H54 (cell line): ENCODE results near the gene GSG1L.

Source experiments
- DNase-seq: peaks from one replicate; pipeline ENCODE4 v3.0.0; 2011; ENCODE audit warnings: low spot score, mixed read lengths; ENCODE audit not compliant: insufficient read length
- FAIRE-seq: peaks from 3 replicates; lab custom pipeline; 2011; peaks lifted over from hg19 to GRCh38; lab: Jason Lieb, UNC
- POLR2A ChIP-seq: IDR thresholded peaks from 2 replicates; pipeline ENCODE4 v1.6.1; 2011; ENCODE audit warnings: low read depth, mild to moderate bottlenecking, low read length

The GSG1L gene

DNA sequence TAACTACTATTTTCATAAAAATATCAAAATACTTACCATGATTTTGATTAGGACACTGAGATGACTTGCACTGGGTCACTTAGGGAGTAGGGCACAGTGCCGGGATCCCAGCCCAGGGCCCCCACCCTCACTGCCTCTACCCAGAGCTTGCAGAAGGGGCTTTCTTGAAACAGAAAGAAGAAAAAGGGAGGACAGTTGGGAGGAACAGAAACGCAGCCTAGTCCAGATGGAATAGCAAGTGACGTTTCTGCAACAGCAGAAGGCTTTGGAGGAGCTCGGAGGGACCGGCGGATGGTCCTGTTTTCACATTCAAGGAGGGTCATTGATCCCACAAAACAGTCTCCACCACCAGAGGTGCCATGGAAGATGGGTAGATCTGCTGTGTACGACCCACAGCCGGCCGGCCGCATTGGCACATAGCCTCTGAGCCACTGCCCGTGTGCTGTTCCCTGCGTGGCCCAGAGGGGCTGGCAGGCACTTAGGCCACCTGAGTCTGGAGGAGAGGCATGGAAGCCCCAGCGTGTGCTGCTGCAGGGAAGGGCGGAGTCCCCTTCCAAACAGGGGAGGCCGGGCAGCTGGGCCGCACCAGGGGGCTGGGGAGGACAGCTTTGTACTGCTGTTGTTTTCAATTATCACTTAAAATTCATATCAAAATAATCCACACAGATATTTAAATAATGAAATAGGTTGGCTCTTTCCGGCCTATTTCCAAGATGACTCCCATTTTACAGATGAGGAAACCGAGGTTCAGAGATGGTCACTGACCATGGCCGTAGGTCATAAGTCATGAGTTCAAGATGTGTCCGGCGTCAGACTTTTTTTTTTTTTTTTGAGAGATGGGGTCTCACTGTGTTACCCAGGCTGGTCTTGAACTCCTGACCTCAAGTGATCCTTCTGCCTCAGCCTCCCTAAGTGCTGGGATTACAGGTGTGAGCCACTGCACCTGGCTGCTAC, 22.9 kb upstream of the GSG1L start:
- DNase-seq (no peak), FAIRE-seq (no peak)
- TF ChIP-seq POLR2A: no peak

DNA sequence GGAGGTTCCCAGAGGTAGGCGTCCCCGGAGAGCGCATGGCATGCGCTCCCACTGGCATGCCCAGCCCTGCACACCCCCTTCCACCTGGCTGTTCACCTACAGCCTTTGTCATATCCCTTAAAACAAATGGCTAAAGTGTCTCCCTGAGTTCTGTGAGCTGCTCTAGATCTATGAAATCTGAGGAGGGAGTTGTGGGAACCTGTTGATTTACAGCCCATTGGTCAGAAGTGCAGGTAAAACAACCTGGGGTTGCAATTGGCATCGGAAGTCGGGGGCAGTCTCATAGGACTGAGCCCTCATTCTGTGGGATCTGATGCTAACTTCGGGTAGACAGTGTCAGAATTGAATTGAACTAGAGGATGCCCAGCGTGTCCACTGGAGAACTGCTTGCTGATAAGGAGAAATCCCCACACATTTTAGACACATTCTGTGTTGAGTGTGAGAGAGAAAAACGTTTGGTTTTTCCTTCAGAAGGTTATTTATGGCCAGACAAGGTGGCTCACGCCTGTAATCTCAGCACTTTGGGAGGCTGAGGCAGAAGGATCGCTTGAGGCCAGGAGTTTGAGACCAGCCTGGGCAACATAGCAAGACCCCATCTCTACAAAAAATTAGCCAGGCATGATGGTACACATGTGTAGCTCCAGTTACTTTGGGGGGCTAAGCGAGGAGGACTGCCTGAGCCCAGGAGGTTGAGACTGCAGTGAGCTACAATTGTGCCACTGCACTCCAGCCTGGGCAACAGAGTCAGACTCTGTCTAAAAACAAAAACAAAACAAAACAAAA, 22.1 kb upstream of the GSG1L start:
- TF ChIP-seq POLR2A: no peak
- FAIRE-seq (no peak), DNase-seq (no peak)

DNA sequence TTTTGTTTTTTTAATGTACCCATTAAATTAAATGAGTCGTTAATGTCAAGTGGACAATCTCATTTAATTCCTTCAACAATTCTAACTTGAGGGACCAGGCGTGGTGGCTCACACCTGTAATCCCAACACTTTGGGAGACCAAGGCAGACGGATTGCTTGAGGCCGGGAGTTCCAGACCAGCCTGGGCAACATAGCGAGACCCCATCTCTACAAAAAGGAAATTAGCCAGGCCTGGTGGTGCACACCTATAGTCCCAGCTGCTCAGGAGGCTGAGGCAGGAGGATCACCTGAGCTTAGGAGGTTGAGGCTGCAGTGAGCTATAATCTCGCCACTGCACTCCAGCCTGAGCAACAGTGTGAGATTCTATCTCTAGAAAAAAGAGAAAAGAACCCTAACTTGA, 20.7 kb upstream of the GSG1L start:
- FAIRE-seq (no peak), DNase-seq (no peak)
- TF ChIP-seq POLR2A: no peak

DNA sequence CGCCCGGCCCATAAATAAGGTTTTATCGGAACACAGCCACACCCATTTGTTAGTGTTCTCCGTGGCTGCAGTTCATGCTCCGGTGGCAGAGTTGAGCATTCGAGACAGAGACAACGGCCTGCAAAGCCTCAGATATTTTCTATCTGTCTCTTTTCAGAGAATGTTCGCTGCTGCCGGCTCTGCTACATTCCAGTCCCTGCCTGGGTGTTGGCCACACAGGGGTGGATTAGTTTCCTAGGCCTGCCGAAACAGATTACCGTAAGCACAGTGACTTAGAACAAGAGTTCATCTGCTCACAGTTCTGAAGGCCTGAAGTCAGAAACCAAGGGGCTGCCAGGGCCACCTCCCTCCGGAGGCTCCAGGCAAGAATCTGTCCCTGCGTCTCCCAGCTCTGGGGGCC, 19.1 kb upstream of the GSG1L start:
- FAIRE-seq (no peak), DNase-seq (no peak)
- no peak for TF ChIP-seq POLR2A

DNA sequence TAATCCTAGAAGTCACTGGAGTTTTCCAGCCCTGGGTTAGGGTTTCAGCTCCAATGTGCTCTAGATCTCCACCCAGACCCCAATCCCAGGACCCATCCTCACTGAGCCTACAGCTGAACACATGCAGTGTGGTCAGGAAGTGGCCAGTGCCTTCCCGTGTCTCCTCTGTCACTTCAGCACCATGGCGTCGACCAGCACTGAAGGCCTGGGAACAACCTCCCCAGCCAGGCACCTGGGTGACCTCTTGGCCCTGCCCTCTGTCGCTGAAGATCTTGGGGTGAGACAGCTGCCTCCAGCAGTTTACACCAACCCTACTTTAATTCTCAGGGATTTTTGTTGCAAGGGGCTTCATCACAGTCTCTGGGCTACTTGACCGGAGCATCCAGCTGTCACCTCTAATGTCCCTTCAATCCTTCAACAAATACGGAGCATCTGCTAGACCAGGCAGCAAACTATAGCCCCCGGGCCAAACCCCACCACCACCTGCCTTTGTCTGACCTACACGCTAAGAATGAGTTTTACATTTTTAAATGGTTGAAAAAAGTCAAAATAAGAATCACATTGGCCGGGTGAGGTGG, 18.0 kb upstream of the GSG1L start:
- FAIRE-seq: no peak
- DNase-seq: no peak
- no peak for TF ChIP-seq POLR2A

DNA sequence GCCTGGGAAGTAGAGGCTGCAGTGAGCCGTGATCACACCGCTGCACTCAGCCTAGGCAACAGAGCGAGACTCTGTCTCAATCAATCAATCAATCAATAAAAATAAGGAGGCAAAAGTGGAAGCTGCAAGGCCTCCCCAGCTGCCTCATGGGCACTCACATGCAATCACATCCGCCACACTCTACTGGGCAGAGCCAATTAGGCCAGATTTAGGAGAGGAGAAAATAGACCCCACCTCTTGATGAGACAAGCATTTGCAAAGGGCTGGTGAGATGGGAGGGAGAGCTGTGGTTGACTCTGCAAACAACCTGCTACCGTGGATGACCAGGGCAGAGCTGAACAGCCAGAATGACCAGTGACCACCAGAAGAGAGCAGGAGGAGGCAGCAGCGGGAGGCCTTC, 14.7 kb upstream of the GSG1L start:
- DNase-seq (no peak), FAIRE-seq (no peak)
- TF ChIP-seq POLR2A: no peak

DNA sequence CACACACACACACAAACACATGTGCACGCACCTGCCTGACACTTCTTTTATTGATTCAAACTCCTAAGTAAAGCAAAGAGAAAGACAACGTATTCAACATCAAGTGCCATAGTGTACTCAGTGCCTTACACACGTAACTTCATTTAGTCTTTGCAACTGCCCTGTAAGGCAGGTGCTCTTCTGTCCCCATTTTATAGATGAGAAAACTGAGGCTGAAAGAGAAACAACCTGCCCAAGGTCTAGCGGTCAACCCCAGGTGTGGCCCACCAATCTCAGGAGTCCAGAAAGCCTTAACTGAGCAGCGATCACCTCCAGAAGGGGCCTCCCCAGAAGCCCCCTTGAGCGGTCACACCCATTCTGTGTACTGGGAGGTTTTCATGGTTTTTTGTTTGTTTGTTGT, 10.3 kb upstream of the GSG1L start:
- no peak for TF ChIP-seq POLR2A
- FAIRE-seq (no peak), DNase-seq (no peak)

DNA sequence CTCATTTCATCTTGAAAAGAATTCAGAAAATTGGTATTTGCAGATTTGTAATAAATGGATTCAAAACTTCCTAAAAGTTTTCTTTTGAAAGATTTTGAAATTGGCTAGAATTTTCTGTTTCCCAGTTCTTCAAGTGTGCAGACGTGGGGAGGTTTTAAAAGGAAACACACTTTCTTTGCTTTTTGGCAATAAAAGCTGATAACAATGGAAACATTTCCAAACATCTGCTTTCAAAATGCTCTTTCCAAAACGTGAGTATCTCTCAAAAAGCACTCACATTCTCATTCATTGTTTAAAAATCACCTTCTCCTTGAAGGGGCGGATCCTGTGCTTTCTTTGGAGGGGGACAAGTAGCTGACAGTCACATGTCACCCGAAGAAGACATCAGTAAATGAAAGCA, 8.6 kb upstream of the GSG1L start:
- no peak for FAIRE-seq
- no peak for DNase-seq
- TF ChIP-seq POLR2A: no peak

DNA sequence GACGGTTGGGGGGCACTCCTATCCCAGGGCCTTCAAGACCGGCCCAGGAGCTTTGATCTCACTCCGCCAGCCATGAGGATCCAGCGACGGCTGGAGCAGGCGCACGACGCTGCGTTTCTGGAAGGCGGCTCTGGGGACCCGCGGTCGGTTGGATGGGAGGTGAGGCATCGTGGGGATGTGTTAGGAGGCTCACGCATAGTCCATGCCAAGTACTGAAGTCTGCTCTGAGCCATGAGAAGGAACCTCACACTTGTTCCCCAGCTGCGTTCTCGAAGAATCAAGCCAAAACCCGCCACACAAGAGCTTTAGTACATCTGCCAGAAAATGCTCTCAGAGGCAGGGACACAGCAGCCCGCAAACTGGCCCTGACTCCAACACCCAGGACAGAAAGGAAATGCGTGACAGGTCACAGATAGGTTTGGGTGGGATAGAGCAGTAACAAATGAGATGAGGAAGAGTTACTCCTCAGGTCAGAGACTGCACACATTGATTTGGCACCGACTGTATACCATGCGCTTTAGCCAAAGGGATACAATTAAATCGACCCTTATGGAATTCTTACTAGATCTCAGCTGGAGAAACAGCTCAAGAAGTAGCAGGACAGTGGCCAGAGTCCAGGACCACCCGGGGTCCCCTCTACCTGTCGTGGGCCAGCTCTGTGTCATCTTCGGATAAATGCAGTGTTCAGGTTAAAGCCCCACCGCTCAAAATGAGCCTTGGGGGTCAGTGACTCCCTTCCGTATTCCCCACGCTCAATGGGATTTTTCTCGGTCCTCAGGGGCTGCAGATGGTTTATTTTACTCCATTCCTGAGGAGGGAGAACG, 6.7 kb upstream of the GSG1L start:
- FAIRE-seq (no peak), DNase-seq (no peak)
- TF ChIP-seq POLR2A: no peak

DNA sequence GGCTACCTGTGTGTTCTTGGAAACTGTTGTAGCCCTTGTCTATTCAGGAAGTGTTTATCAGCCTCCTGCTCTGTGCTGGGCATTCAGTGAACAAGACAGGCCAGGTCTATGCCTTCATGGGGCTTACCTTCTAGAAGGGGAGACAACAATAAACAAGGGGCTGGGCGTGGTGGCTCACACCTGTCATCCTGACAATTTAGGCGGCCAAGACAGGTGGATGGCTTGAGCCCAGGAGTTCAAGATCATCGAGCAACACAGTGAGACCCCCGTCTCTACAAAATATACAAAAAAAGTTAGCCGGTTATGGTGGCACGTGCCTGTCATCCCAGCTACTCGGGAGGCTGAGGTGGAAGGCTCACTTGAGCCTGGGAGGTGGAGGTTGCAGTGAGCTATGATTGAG, 5.5 kb upstream of the GSG1L start:
- TF ChIP-seq POLR2A: no peak
- no peak for FAIRE-seq

DNA sequence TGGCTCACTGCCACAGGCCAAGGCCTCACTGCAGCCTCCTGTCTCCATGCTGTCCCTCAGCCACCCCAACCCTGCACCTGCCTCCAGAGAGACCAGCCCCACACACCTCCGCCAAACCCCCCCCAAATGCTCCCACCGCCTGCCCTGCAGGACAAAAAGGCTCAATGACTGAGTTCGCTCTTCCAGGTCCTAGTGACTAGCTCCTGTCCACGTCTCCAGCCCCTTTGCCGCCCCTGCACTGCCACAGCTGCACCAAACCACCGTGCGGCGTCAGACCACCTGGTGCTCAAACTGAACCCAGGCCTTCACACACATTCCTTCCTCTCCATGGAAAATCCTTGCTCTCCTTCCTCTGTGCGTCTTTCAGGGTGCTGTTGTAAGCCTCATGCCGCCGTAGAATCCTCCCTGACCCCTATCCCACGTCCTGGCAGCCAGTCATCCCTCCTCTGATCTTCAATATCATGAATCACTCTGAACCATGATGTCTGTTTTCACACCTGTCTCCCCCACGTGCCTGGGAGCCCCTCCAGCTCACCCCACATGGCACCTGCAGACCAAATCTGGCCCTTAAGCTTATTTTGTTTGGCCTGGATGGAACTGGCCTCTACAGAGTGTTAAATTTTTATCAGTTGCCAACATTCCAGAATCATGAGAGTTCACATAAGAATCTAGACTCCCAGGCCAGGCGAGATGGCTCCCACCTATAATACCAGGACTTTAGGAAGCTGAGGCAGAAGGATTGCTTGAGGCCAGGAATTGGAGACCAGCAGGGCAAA, 4.3 kb upstream of the GSG1L start:
- DNase-seq (no peak), FAIRE-seq (no peak)
- TF ChIP-seq POLR2A: no peak

More for the DNA sequence above, 5.5 kb upstream of the GSG1L start:
- no peak for DNase-seq

DNA sequence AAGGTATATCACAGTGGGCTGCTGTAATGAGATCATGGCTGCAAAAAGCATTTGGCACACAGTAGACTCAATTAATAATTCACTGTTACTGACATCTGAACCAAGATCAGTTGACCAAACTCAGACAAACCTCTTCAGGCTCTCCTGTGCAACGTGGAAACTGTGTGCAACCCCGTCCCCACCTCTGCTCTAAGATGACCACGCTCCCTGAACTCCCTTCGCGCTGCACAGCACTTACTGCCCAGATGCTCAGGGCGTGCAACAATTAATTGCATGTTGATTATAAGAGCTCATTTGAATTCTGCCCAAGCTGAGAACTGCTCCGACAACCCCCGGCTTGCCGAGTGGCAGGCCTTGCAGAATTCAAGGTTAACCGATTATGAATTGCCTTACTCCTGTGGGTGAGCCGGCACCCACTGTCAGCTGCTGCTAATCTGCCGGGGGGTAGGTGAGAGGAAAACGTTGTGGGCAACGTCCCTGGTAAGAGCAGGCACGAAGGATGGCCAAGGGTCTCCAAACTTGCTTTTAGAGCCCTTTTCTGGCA, 1.3 kb upstream of the GSG1L start:
- FAIRE-seq: no peak
- no peak for TF ChIP-seq POLR2A
- DNase-seq: no peak
